Adrenal gland (tissue), 12 donors: Measurements from ENCODE around the gene CD163L1. TPM values are rescaled to one million over a fixed set of nuclear protein-coding genes. Genes with fewer than 3 reads are reported as not detected.
"Not testable (repeated sequence)": the region's sequence is repeated elsewhere in the genome, so short reads cannot be mapped to it uniquely, and the experiment has no call there.

ENCODE experiments used
- DNase-seq, 7 donors: peaks; one replicate each; pipeline ENCODE4 v3.0.0-alpha.2; 2019 to 2020
- H3K27ac ChIP-seq, 5 donors: fragments of 200-600 bp; sonication (generic) in 4 of 5; 1 replicate in 3 of 5; 2 replicates in 2 of 5; pipeline versions ENCODE4 v1.5.1 to v1.8.0; 2016 to 2020; ENCODE audit warnings: mild to moderate bottlenecking in 1 of 5
- H3K27me3 ChIP-seq: fragments of 200-600 bp; 2 replicates; pipeline ENCODE4 v1.8.0; 2021
- H3K36me3 ChIP-seq, 2 donors: fragments of 200-600 bp; replicated peaks in 1 of 2; 1 replicate in 1 of 2; 2 replicates in 1 of 2; pipeline versions ENCODE4 v1.5.1 to v1.8.0; 2018 to 2022
- H3K4me1 ChIP-seq, 2 donors: fragments of 200-600 bp; replicated peaks in 1 of 2; 1 replicate in 1 of 2; 2 replicates in 1 of 2; pipeline versions ENCODE4 v1.5.1 to v1.8.0; 2018 to 2021
- H3K4me3 ChIP-seq, 4 donors: fragments of 200-600 bp; sonication (generic) in 3 of 4; one replicate each; pipeline ENCODE4 v1.5.1; 2016 to 2018
- H3K9me3 ChIP-seq, 3 donors: fragments of 200-600 bp; sonication (generic) in 1 of 3; replicated peaks in 1 of 3; 1 replicate in 2 of 3; 2 replicates in 1 of 3; pipeline versions ENCODE4 v1.5.1 to v1.8.0; 2016 to 2021
- POLR2A ChIP-seq, 2 donors: fragments of 450-650 bp; IDR thresholded peaks; one replicate each; pipeline ENCODE4 v1.6.1; 2017; ENCODE audit warnings: antibody characterized with exemption in 2 of 2, mild to moderate bottlenecking in 2 of 2, moderate library complexity in 1 of 2
- WGBS, 4 donors: extraction: QIAGEN DNeasy Blood & Tissue Kit in 2 of 4; methylation state at CpG; one replicate each; pipeline versions ENCODE4 v1.1.5 to v1.1.7; 2013 to 2017; 5-methylcytosine and 5-hydroxymethylcytosine counted together
- intact Hi-C, 2 donors: fragments of 100-400 bp; cut with DNase I; formaldehyde crosslinking; loops; one replicate each; pipeline versions ENCODE4 v1.14.1 to v1.15.0; 2022 to 2023
- polyA plus RNA-seq, 3 donors: library from polyadenylated mRNA; stranded (reverse); fragments of 200-250 nt in 2 of 3; fragments of 350-450 nt in 1 of 3; fragmentation: Illumina TruSeq in 1 of 3; extraction: RNeasy Lipid Tissue Mini Kit (QIAGEN cat#74804) in 1 of 3; gene quantifications; one replicate each; pipeline ENCODE4 v1.2.3, GENCODE V29; 2013 to 2014
- total RNA-seq, 9 donors: library from RNA; depleted of rRNA in 4 of 9; stranded (reverse); fragments of >200 nt in 4 of 9; fragments of 120-200 nt in 1 of 9; fragmentation: NEBNext Ultra II Directional in 1 of 9; extraction: Animal tissue kit (Norgen Biotek cat#: 25700) in 1 of 9; gene quantifications; one replicate each; pipeline versions ENCODE4 v1.1.0 to v1.2.4, GENCODE V29; 2013 to 2023
- TF ChIP-seq, protein P1 (sequence below), 6 experiments: fragments of 450-650 bp in 4 of 6; fragments of 200-600 bp in 2 of 6; sonication (generic) in 1 of 6; IDR thresholded peaks; 1 replicate in 5 of 6; 2 replicates in 1 of 6; pipeline versions ENCODE4 v1.5.1 to v1.8.0; 2016 to 2021; ENCODE audit warnings: antibody characterized with exemption in 6 of 6, mild to moderate bottlenecking in 2 of 6, moderate library complexity in 1 of 6
- donor health status: healthy with polysubstance abuse.
- donor health status: Bipolar disorder and iron deficiency.
- donor health status: DM: yes; HTN: yes; CAD: no.
- donor health status: DM: no; HTN: no; CAD: no.
- donor health status: DM: no; HTN: no; CAD: no.
- donor health status: DM: yes; HTN: yes; CAD: no.

CD163L1 gene
- total and polyA plus RNA-seq, 12 donors = 1.1 to 8.9 (median 4.0) TPM

DNA sequence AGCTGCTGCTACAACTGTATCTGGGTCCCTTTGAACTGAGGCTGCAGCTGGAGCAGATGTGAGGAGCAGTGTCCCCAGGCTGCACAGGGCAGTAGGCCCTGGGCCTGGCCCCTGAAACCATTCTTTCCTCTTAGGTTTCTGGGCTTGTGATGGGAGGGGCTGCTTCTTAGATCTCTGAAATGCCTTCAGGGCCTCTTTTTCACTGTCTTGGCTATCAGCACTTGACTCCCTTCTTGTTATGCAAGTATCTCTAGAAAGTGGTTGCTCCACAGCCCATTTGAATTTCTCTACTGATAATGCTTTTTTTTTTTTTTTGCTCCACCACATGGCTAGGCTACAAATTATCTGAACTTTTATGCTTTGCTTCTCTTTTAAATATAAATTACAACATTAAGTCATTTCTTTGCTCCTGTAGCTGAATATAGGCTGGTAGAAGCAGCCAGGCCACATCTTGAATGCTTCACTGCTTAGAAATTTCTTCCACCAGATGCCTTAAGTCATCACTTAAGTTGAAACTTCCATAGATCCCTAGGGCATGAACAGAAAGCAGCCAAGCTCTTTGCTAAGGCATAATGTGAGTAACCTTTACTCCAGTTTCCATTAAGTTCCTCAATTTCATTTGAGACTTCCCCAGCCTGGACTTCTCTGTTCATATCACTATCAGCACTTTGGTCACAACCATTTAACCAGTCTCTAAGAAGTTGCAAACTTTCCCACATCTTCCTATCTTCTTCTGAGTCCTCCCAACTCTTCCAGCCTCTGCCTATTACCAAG, 98.9 kb downstream of the CD163L1 start:
- Histone ChIP-seq H3K4me1 (no peaks in the 10 kb centered on the region), H3K27ac (no peak overlapping the region), H3K4me3 (no peak overlapping the region), H3K27me3 (no peaks in the 10 kb centered on the region), H3K36me3 (no peaks in the 10 kb centered on the region), H3K9me3 (no peaks in the 10 kb centered on the region)
- intact Hi-C loops = no loop called here
- DNase-seq = no peak
- TF ChIP-seq, protein P1, sequence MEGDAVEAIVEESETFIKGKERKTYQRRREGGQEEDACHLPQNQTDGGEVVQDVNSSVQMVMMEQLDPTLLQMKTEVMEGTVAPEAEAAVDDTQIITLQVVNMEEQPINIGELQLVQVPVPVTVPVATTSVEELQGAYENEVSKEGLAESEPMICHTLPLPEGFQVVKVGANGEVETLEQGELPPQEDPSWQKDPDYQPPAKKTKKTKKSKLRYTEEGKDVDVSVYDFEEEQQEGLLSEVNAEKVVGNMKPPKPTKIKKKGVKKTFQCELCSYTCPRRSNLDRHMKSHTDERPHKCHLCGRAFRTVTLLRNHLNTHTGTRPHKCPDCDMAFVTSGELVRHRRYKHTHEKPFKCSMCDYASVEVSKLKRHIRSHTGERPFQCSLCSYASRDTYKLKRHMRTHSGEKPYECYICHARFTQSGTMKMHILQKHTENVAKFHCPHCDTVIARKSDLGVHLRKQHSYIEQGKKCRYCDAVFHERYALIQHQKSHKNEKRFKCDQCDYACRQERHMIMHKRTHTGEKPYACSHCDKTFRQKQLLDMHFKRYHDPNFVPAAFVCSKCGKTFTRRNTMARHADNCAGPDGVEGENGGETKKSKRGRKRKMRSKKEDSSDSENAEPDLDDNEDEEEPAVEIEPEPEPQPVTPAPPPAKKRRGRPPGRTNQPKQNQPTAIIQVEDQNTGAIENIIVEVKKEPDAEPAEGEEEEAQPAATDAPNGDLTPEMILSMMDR (IDR thresholded peaks at IDR 0.05) = no peak
- no peak for TF ChIP-seq POLR2A (IDR thresholded peaks at IDR 0.05)

DNA sequence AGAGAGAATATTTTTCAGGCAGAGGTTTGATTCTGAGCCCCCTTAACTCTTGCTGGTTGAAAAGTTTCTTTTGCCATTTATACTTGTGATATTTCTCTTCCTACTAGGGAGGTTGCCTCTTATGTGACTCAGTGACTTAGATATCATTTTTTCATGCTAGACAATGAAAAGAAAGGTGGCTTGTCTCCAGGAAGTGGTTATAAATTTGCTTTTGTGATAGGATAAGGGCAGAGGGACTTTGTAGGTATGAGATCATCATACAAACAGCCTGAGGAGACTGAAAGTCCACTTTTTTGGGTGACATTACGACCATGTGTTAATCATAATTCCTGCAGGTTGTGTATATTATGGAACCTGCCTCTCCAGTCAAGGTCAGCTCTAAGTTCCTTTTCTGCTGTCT, 104.3 kb downstream of the CD163L1 start:
- TF ChIP-seq POLR2A (IDR thresholded peaks at IDR 0.05) = no peak
- TF ChIP-seq, protein P1 (IDR thresholded peaks at IDR 0.05) = no peak
- Histone ChIP-seq H3K4me1 (no peaks in the 10 kb centered on the region), H3K27me3 (no peaks in the 10 kb centered on the region), H3K27ac (no peak overlapping the region), H3K4me3 (no peak overlapping the region), H3K9me3 (no peaks in the 10 kb centered on the region), H3K36me3 (no peaks in the 10 kb centered on the region)
- 56 to 83% (median 68%) methylated on average over 1 of the region's 1 CpG for WGBS, 4 donors
- no peak for DNase-seq
- intact Hi-C loops = no loop called here

DNA sequence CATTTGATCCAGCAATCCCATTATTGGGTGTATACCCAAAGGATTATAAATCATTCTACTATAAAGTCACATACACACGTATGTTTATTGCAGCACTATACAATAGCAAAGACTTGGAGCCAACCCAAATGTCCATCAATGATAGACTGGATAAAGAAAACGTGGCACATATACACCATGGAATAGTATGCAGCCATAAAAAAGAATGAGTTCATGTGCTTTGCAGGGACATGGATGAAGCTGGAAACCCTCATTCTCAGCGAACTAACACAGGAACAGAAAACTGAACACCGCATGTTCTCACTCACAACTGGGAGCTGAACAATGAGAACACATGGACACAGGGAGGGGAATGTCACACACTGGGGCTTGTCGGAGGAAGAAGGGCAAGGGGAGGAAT, 106.2 kb downstream of the CD163L1 start:
- WGBS, 4 donors = 82 to 85% (median 83%) methylated on average over 5 of the region's 5 CpGs
- H3K36me3 ChIP-seq, H3K9me3 ChIP-seq, H3K27me3 ChIP-seq, DNase-seq, intact Hi-C loops, H3K4me1 ChIP-seq, H3K27ac ChIP-seq, H3K4me3 ChIP-seq: not testable (repeated sequence)

DNA sequence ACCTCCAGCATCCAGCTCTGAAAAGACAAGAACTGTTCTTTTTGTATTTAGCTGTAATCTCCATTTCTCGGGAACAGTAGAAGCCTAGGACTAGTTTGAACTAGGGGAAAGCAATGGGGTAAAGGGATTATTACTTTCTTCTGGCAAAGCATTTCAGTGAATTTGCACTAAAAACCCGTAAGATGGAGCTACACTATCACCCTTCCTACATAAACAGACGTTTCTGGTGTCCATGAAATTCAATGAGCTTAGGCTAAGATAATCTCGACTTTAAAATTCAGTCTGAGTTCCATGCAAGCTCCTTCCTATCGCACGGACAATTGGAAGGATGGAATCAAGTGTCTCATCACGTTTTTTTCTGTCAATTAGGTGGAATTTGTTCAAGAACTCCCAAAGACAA, 116.0 kb downstream of the CD163L1 start:
- 65 to 67% (median 65%) methylated on average over 7 of the region's 7 CpGs for WGBS, 4 donors
- Histone ChIP-seq H3K36me3 (no peaks in the 10 kb centered on the region), H3K27me3 (no peaks in the 10 kb centered on the region), H3K4me3 (no peak overlapping the region), H3K27ac (no peak overlapping the region), H3K9me3 (no peaks in the 10 kb centered on the region), H3K4me1 (no peaks in the 10 kb centered on the region)
- intact Hi-C loops = no loop called here
- TF ChIP-seq, protein P1 (IDR thresholded peaks at IDR 0.05) = no peak
- TF ChIP-seq POLR2A (IDR thresholded peaks at IDR 0.05) = no peak
- no peak for DNase-seq

DNA sequence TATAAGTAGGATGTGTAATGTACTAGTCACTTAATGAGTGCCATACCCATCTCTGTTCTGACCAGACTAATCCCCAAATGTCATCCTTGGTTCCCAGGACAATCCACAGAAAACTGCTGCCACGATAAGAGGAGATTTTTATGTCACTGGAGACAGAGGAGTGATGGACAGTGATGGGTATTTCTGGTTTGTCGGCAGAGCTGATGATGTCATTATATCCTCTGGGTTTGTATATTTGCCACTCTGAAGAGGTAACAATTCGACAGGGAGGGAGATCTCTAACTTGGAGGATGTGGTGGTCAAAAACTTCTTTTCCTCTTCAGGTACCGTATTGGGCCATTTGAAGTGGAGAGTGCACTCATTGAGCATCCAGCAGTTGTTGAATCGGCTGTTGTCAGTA, 119.8 kb downstream of the CD163L1 start:
- DNase-seq = no peak
- intact Hi-C loops = no loop called here
- Histone ChIP-seq H3K9me3 (no peaks in the 10 kb centered on the region), H3K4me1 (no peaks in the 10 kb centered on the region), H3K4me3 (no peak overlapping the region), H3K27ac (no peak overlapping the region), H3K36me3 (no peaks in the 10 kb centered on the region), H3K27me3 (no peaks in the 10 kb centered on the region)
- WGBS, 4 donors = 67 to 80% (median 74%) methylated on average over 5 of the region's 5 CpGs
- TF ChIP-seq POLR2A (IDR thresholded peaks at IDR 0.05) = no peak
- TF ChIP-seq, protein P1 (IDR thresholded peaks at IDR 0.05) = no peak
